NCI-H2196 (cell line): Measurements from ENCODE around the gene DDIAS.
"Not testable (repeated sequence)": the region's sequence is repeated elsewhere in the genome, so short reads cannot be mapped to it uniquely, and the experiment has no call there.

ENCODE experiments used
- DNase-seq: peaks from one replicate; lab custom pipeline; 2025; ENCODE audit not compliant: unreplicated experiment; lab: John Stamatoyannopoulos, UW

The DDIAS gene

GRCh38 chr11:82924522-82925224 lies 23.1 kb downstream of the DDIAS start:
- DNase-seq, result no peak

GRCh38 chr11:82927264-82927880 lies 25.8 kb downstream of the DDIAS start:
- DNase-seq, result peak; percentile 69

GRCh38 chr11:82929121-82929520 lies 27.6 kb downstream of the DDIAS start:
- no peak for DNase-seq

- DNase-seq, result no peak
These were observed 28.7 kb downstream of the DDIAS start for GRCh38 chr11:82930229-82930628.

- no peak for DNase-seq
These were observed 29.2 kb downstream of the DDIAS start for GRCh38 chr11:82930734-82931133.

GRCh38 chr11:82932564-82932963 lies 31.0 kb downstream of the DDIAS start:
- no peak for DNase-seq

GRCh38 chr11:82936261-82936660 lies 34.7 kb downstream of the DDIAS start:
- no peak for DNase-seq

GRCh38 chr11:82937554-82937953 lies 36.0 kb downstream of the DDIAS start:
- DNase-seq, result no peak

GRCh38 chr11:82939456-82939855 lies 37.9 kb downstream of the DDIAS start:
- DNase-seq, result no peak

GRCh38 chr11:82942376-82942775 lies 40.8 kb downstream of the DDIAS start:
- no peak for DNase-seq

- DNase-seq, result not testable (repeated sequence)
These were observed 41.9 kb downstream of the DDIAS start for GRCh38 chr11:82943430-82943829.

GRCh38 chr11:82944198-82944597 lies 42.7 kb downstream of the DDIAS start:
- DNase-seq, result no peak

GRCh38 chr11:82945041-82945440 lies 43.5 kb downstream of the DDIAS start:
- DNase-seq, result not testable (repeated sequence)

- no peak for DNase-seq
These were observed 44.1 kb downstream of the DDIAS start for GRCh38 chr11:82945682-82946081.

- DNase-seq, result no peak
These were observed 47.8 kb downstream of the DDIAS start for GRCh38 chr11:82949352-82949751.

- not testable (repeated sequence) for DNase-seq
These were observed 49.0 kb downstream of the DDIAS start for GRCh38 chr11:82950502-82950901.

GRCh38 chr11:82955736-82956453 lies 54.4 kb downstream of the DDIAS start:
- DNase-seq, result not testable (repeated sequence)

GRCh38 chr11:82959987-82960778 lies 58.6 kb downstream of the DDIAS start:
- no peak for DNase-seq

GRCh38 chr11:82960779-82961143 lies 59.2 kb downstream of the DDIAS start:
- no peak for DNase-seq

GRCh38 chr11:82962021-82962420 lies 60.5 kb downstream of the DDIAS start:
- DNase-seq, result not testable (repeated sequence)

GRCh38 chr11:82967381-82967780 lies 65.8 kb downstream of the DDIAS start:
- no peak for DNase-seq
